ENCODE results near the gene HADHA. TPM values are rescaled to one million over a fixed set of nuclear protein-coding genes. Genes with fewer than 3 reads are reported as not detected.
A peak's percentile ranks its signal among the peaks of the same experiment; 100 is the strongest.

The HADHA gene
- total RNA-seq, 1 experiment from 2014 or later = 118 TPM

GRCh38 chr2:26144031-26144430, 100.4 kb downstream of the HADHA start:
- CTCF ChIA-PET = interaction anchor here (1.9 to 3.0 kb wide), 4 partner anchors 56 to 193 kb away, joined by 4 to 19 read pairs (median 12); no protein-coding TSS in a partner anchor
- H3K36me3 Mint-ChIP-seq = no peaks in the 10 kb centered on the region
- H3K9me3 Mint-ChIP-seq = no peaks in the 10 kb centered on the region
- DNase-seq (ENCODE audit: low spot score) = no peak
- H3K4me1 Mint-ChIP-seq = peaks cover 8% of the 10 kb centered on the region
- H3K27me3 Mint-ChIP-seq (ENCODE audit: low read depth) = no peaks in the 10 kb centered on the region
- POLR2A ChIA-PET = no interaction called here
- TF ChIP-seq NFATC4 (CRISPR knock-in tag; IDR thresholded peaks at IDR 0.05) (no peak), E2F5 (CRISPR knock-in tag; IDR thresholded peaks at IDR 0.05) (no peak)
- ATAC-seq = no peak
- H3K27ac Mint-ChIP-seq = no peak overlapping the region
- no peak overlapping the region for H3K4me3 Mint-ChIP-seq

- ATAC-seq (no peak), DNase-seq (ENCODE audit: low spot score) (no peak)
- ChIA-PET CTCF (interaction anchor here (1.8 kb wide), 1 partner anchor 53 kb away, joined by 9 read pairs; no protein-coding TSS in a partner anchor), POLR2A (interaction anchor here (0.9 kb wide), 1 partner anchor 194 kb away, joined by 3 read pairs; no protein-coding TSS in a partner anchor)
- no peak overlapping the region for H3K4me3 Mint-ChIP-seq
- H3K27me3 Mint-ChIP-seq (ENCODE audit: low read depth) = no peaks in the 10 kb centered on the region
- peaks cover 5% of the 10 kb centered on the region for H3K36me3 Mint-ChIP-seq
- H3K27ac Mint-ChIP-seq = 0 out of 2 replicates have a peak overlapping the region, but pooled peaks have one; percentile 32
- H3K9me3 Mint-ChIP-seq = no peaks in the 10 kb centered on the region
- peaks cover 9% of the 10 kb centered on the region for H3K4me1 Mint-ChIP-seq
- TF ChIP-seq ZNF232 (CRISPR knock-in tag; IDR thresholded peaks at IDR 0.05) (no peak), MXD4 (CRISPR knock-in tag; IDR thresholded peaks at IDR 0.05; ENCODE audit: borderline replicate concordance) (no peak), TEAD1 (CRISPR knock-in tag; IDR thresholded peaks at IDR 0.05) (no peak), EMX1 (CRISPR knock-in tag; IDR thresholded peaks at IDR 0.05) (no peak), ZNF416 (CRISPR knock-in tag; IDR thresholded peaks at IDR 0.05) (no peak), USF2 (CRISPR knock-in tag; IDR thresholded peaks at IDR 0.05) (no peak), CBFB (CRISPR knock-in tag; IDR thresholded peaks at IDR 0.05; ENCODE audit: low read depth) (no peak), ZNF423 (CRISPR knock-in tag; IDR thresholded peaks at IDR 0.05) (no peak), GTF2I (CRISPR knock-in tag; conservative IDR thresholded peaks at IDR 0.05) (no peak), HMGA2 (CRISPR knock-in tag; IDR thresholded peaks at IDR 0.05) (no peak), ZNF138 (CRISPR knock-in tag; conservative IDR thresholded peaks at IDR 0.05) (no peak), NFE2L1 (CRISPR knock-in tag; IDR thresholded peaks at IDR 0.05) (no peak), ZNF396 (CRISPR knock-in tag; IDR thresholded peaks at IDR 0.05; ENCODE audit: borderline replicate concordance) (no peak), SP1 (CRISPR knock-in tag; conservative IDR thresholded peaks at IDR 0.05) (no peak), ZBTB21 (CRISPR knock-in tag; IDR thresholded peaks at IDR 0.05; ENCODE audit: borderline replicate concordance) (no peak), ATF6 (CRISPR knock-in tag; IDR thresholded peaks at IDR 0.05) (no peak), STAT6 (CRISPR knock-in tag; conservative IDR thresholded peaks at IDR 0.05; ENCODE audit: low read depth) (no peak), PRDM15 (CRISPR knock-in tag; IDR thresholded peaks at IDR 0.05) (no peak), JAZF1 (CRISPR knock-in tag; IDR thresholded peaks at IDR 0.05) (no peak), ATF2 (CRISPR knock-in tag; IDR thresholded peaks at IDR 0.05; ENCODE audit: borderline replicate concordance, low read depth) (no peak)
Measured at GRCh38 chr2:26141145-26141769, 103.2 kb downstream of the HADHA start.
